ENCODE measurements around the gene PTPRF. TPM values are rescaled to one million over a fixed set of nuclear protein-coding genes. Genes with fewer than 3 reads are reported as not detected.

Gene PTPRF
- total RNA-seq = 1 to 10 TPM; 1.7 to 6.7 TPM

DNA sequence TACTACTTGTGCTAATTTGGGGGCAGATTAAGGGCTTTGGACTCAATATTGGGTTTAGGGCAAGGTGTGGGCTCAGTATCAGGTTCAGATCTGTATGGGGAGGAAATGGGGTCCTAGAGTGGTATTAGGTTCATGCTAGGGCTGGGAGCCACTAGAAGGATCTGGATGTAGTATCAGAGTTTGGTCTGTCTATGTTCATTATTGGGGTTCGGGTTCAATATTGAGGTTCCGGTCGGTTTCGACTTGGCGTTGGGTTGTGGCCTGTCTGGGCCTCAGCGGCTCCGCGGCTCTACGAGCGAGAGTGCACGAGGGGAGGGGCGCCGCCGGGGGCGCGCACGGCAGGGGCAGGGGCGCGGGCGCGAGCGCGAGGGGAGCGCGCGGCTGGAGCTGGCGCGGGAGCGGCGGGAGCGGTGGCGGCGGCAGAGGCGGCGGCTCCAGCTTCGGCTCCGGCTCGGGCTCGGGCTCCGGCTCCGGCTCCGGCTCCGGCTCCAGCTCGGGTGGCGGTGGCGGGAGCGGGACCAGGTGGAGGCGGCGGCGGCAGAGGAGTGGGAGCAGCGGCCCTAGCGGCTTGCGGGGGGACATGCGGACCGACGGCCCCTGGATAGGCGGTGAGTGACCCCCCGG lies at the start of gene PTPRF:
Gene PTPRF (plus strand): TSS at position 401 of the 624 bp plus-strand sequence. CDS start 14,193 bp downstream, outside the sequence.

Other genes with a start within 250 kb of the PTPRF start
- not detected for gene C1orf210, start 245.3 kb upstream of the PTPRF start, total RNA-seq
- gene TIE1, start 229.9 kb upstream of the PTPRF start, total RNA-seq = not detected
- not detected for gene MPL, start 193.1 kb upstream of the PTPRF start, total RNA-seq
- gene CDC20, start 171.9 kb upstream of the PTPRF start, total RNA-seq = 100 to 1,000 TPM in 1 of 2 donors, 10 to 100 TPM in 1; 39.6 to 135 TPM
- 10 to 100 TPM; 43.4 to 54.3 TPM for gene ELOVL1, start 162.9 kb upstream of the PTPRF start, total RNA-seq
- 10 to 100 TPM; 39.6 to 57.3 TPM for gene MED8, start 141.1 kb upstream of the PTPRF start, total RNA-seq
- 10 to 100 TPM; 23.6 to 34.1 TPM for gene SZT2, start 141.0 kb upstream of the PTPRF start, total RNA-seq
- 10 to 100 TPM; 14.3 to 16.2 TPM for gene HYI, start 77.0 kb upstream of the PTPRF start, total RNA-seq
- gene KDM4A, start 119.3 kb downstream of the PTPRF start, total RNA-seq = 10 to 100 TPM; 34.0 to 37.5 TPM
- gene ST3GAL3, start 176.7 kb downstream of the PTPRF start, total RNA-seq = 10 to 100 TPM; 12.7 to 15.1 TPM

Measured in melanocyte of skin (primary cell).